ENCODE results near the gene RNF5. TPM values are rescaled to one million over a fixed set of nuclear protein-coding genes. Genes with fewer than 3 reads are reported as not detected.

RNF5 gene
- total and polyA plus RNA-seq, 10 of the 15 experiments (the other 5 are each of a cell fraction or from before 2014, with no cell fraction given) = 31.4 to 114 (median 62.8) TPM

DNA sequence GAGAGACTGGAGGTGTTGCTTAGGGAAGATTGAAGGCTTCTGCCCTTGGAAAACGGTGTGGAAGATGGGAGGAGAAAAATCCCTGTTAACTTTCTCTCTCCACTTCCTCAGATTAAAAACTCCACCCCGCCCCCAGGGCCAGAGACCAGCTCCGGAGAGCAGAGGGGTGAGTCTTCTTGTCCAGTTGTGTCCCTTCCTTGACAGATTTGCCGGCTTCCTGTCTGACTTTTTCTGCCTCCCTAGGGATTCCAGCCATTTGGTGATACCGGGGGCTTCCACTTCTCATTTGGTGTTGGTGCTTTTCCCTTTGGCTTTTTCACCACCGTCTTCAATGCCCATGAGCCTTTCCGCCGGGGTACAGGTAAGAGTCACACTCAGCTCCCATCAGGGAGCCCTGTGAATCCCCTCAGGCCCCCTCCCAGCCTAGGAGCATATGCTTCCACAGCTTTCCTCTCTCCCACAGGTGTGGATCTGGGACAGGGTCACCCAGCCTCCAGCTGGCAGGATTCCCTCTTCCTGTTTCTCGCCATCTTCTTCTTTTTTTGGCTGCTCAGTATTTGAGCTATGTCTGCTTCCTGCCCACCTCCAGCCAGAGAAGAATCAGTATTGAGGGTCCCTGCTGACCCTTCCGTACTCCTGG lies 1.7 kb downstream of the RNF5 start (continued):
- TF ChIP-seq, protein P1, sequence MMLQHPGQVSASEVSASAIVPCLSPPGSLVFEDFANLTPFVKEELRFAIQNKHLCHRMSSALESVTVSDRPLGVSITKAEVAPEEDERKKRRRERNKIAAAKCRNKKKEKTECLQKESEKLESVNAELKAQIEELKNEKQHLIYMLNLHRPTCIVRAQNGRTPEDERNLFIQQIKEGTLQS (IDR thresholded peaks at IDR 0.05; ENCODE audit: borderline replicate concordance, extremely low read depth, low read depth, low read length) = no peak

DNA sequence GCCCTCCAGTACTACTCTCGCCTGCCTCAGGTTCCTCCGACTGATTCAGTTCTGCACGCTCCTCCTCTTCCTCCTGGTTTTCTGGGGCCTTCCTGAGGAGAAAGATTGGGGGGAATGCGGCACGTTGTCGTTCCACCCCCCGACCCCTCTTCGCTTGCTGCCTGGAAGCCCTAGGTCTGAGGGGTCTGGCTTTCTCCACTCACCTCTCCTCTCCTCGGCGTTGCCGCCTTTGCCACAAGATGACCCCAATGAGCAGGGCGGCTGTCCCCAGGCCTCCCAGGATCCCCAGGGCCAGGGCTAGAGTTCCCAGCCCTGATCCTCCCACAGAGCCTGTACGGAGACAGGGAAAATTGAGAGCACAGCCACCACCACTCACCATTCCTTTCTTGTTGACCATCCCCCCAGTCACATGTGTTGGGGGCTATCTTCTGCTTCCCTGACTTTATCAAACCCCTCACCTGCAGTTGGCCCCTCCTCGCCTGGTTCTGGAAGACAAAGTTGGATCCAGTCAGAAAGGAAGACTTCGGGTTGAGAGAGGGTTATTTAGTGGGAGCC lies 3.0 kb downstream of the RNF5 start:
- no peak overlapping the region for H2AFZ ChIP-seq (ENCODE audit: control insufficient read depth, low read depth, low read length)
- H3K27me3 ChIP-seq (replicated peaks in 1 of 2; ENCODE audit: control insufficient read depth in 2 of 2, insufficient read depth in 2 of 2, low read length in 1 of 2) = no peaks in the 10 kb centered on the region
- H3K27ac ChIP-seq (ENCODE audit: control insufficient read depth, insufficient read depth) = no peak overlapping the region
- TF ChIP-seq SMARCA5 (IDR thresholded peaks at IDR 0.05) = no peak
- TF ChIP-seq SMAD1 (IDR thresholded peaks at IDR 0.05; ENCODE audit: low read depth, partially characterized antibody) = no peak
- no peak for TF ChIP-seq ATF7 (IDR thresholded peaks at IDR 0.05; ENCODE audit: low read depth)
- no peak for TF ChIP-seq HCFC1 (IDR thresholded peaks at IDR 0.05; ENCODE audit: low read length)
- no peaks in the 10 kb centered on the region for H3K9me3 ChIP-seq (replicated peaks; ENCODE audit: control insufficient read depth, insufficient read depth, low read length)
- no peak overlapping the region for H3K4me3 ChIP-seq
- H3K36me3 ChIP-seq (ENCODE audit: control insufficient read depth in 2 of 2, insufficient read depth in 2 of 2, low read length in 1 of 2) = peaks cover 4 to 5% of the 10 kb centered on the region in 2 experiments; a peak in 3 of 4 replicates
- CTCF ChIA-PET = interaction anchor here (0.5 kb wide), 1 partner anchor 616 kb away, joined by 3 read pairs; no protein-coding TSS in a partner anchor
- DNase-seq (ENCODE audit: low read depth, low spot score) = no peak
- intact Hi-C loops (cut with micrococcal nuclease; ENCODE audit: unreplicated experiment) = no loop called here
- no peak overlapping the region for H3K9ac ChIP-seq (ENCODE audit: control insufficient read depth, insufficient read depth, low read length)
- RAD21 ChIA-PET (ENCODE audit: unreplicated experiment) = no interaction called here
- POLR2A ChIA-PET = interaction anchor here (5.7 kb wide), 1 partner anchor 9 kb away, joined by 123 read pairs; the partner anchor contains the start of genes GPSM3 and PBX2
- ATAC-seq = no peak
- H3K4me2 ChIP-seq (ENCODE audit: control insufficient read depth, insufficient read depth) = no peak overlapping the region
- no peaks in the 10 kb centered on the region for H4K20me1 ChIP-seq (ENCODE audit: control insufficient read depth, insufficient read depth)
- FAIRE-seq = no peak
- 89% methylated on average over 15 of the region's 15 CpGs for WGBS (ENCODE audit: insufficient coverage, insufficient replicate concordance, low lambda C conversion rate, missing lambda C conversion rate)
- no TSS peak for BruUV-seq (replicated peaks)
- peaks cover 8% of the 10 kb centered on the region for H3K4me1 ChIP-seq (ENCODE audit: control insufficient read depth, insufficient read depth, low read length)
- SMC1A ChIA-PET (ENCODE audit: uncharacterized antibody, unreplicated experiment) = interaction anchor here (1.5 kb wide), 1 partner anchor 15 kb away, joined by 3 read pairs; no protein-coding TSS in a partner anchor
- peaks cover 10% of the 10 kb centered on the region for H3K79me2 ChIP-seq (ENCODE audit: control insufficient read depth, insufficient read depth, low read length)
- in situ Hi-C loops (cut with MboI) = no loop called here

All from GM12878 (cell line).